Fibroblast of lung (primary cell): Measurements from ENCODE around the gene COL27A1. TPM values are rescaled to one million over a fixed set of nuclear protein-coding genes. Genes with fewer than 3 reads are reported as not detected.

Experiments
- DNase-seq, 2 donors: peaks; one replicate each; pipeline versions ENCODE4 v3.0.0 to v3.0.0-alpha.2; 2010; ENCODE audit warnings: low read depth in 2 of 2
- H2AFZ ChIP-seq: 2 replicates; pipeline ENCODE4 v1.5.1; 2012; ENCODE audit warnings: low read length, control low read depth, inconsistent platforms
- H3K27ac ChIP-seq: 2 replicates; pipeline ENCODE4 v1.5.1; 2011; ENCODE audit warnings: low read length, control low read depth; ENCODE audit not compliant: insufficient read depth
- H3K27me3 ChIP-seq: 2 replicates; pipeline ENCODE4 v1.5.1; 2011; ENCODE audit warnings: mild to moderate bottlenecking, low read length; ENCODE audit not compliant: control insufficient read depth, insufficient read depth
- H3K36me3 ChIP-seq: 2 replicates; pipeline ENCODE4 v1.5.1; 2011; ENCODE audit warnings: low read length; ENCODE audit not compliant: control insufficient read depth, insufficient read depth
- H3K4me1 ChIP-seq: 2 replicates; pipeline ENCODE4 v1.5.1; 2011; ENCODE audit warnings: low read length; ENCODE audit not compliant: control insufficient read depth, insufficient read depth; ENCODE audit errors: extremely low read depth
- H3K4me2 ChIP-seq: 2 replicates; pipeline ENCODE4 v1.5.1; 2011; ENCODE audit warnings: low read length, control low read depth; ENCODE audit not compliant: insufficient read depth; ENCODE audit errors: extremely low read depth
- H3K4me3 ChIP-seq, 4 experiments: fragments of 200-600 bp in 1 of 4; sonication (generic) in 1 of 4; replicated peaks in 1 of 4; 2 replicates each; pipeline ENCODE4 v1.5.1; 2011 to 2016; ENCODE audit warnings: low read length in 4 of 4, low read depth in 3 of 4, mild to moderate bottlenecking in 3 of 4, control low read depth in 2 of 4, inconsistent platforms in 1 of 4, mixed read lengths in 1 of 4; ENCODE audit not compliant: insufficient read depth in 1 of 4; ENCODE audit errors: control extremely low read depth in 1 of 4
- H3K79me2 ChIP-seq: 2 replicates; pipeline ENCODE4 v1.5.1; 2012; ENCODE audit warnings: mild to moderate bottlenecking, low read length, inconsistent platforms; ENCODE audit not compliant: control insufficient read depth, insufficient read depth
- H3K9ac ChIP-seq: 2 replicates; pipeline ENCODE4 v1.5.1; 2011; ENCODE audit warnings: mild to moderate bottlenecking, low read length, control low read depth; ENCODE audit not compliant: insufficient read depth
- H3K9me3 ChIP-seq: 2 replicates; pipeline ENCODE4 v1.5.1; 2012; ENCODE audit warnings: low read depth, low read length; ENCODE audit not compliant: control insufficient read depth, insufficient read depth
- H4K20me1 ChIP-seq: 2 replicates; pipeline ENCODE4 v1.5.1; 2011; ENCODE audit warnings: low read length; ENCODE audit not compliant: control insufficient read depth, insufficient read depth; ENCODE audit errors: extremely low read depth
- CTCF ChIP-seq, 2 donors: IDR thresholded peaks in 1 of 2; conservative IDR thresholded peaks in 1 of 2; 1 replicate in 1 of 2; 2 replicates in 1 of 2; pipeline ENCODE4 v1.5.1; 2011 to 2012; ENCODE audit warnings: low read length in 2 of 2, control low read depth in 1 of 2, inconsistent platforms in 1 of 2, low read depth in 1 of 2, mild to moderate bottlenecking in 1 of 2
- EZH2 ChIP-seq: IDR thresholded peaks from 2 replicates; pipeline ENCODE4 v1.5.1; 2012; ENCODE audit warnings: low read length, control low read depth, mild to moderate bottlenecking; ENCODE audit errors: missing control alignments
- polyA plus RNA-seq, 2 donors: library from polyadenylated mRNA; depleted of rRNA in 1 of 2; stranded (reverse) in 1 of 2; unstranded in 1 of 2; fragments of >200 nt; gene quantifications; 2 replicates each; pipeline ENCODE4 v1.2.1, GENCODE V29; 2011 to 2012; ENCODE audit warnings: missing spikeins in 1 of 2
- total RNA-seq: library from RNA; depleted of rRNA; stranded (reverse); fragments of >200 nt; gene quantifications from 2 replicates; pipeline ENCODE4 v1.2.1, GENCODE V29; 2014

COL27A1 gene
- total and polyA plus RNA-seq, 2 donors (not counting 1 experiment from before 2014, with no cell fraction given), result 2.4 to 5.4 TPM

- no peak overlapping the region for H3K9ac ChIP-seq
- H3K36me3 ChIP-seq, result no peaks in the 10 kb centered on the region
- H3K4me1 ChIP-seq, result no peaks in the 10 kb centered on the region
- no peak overlapping the region for H3K4me2 ChIP-seq
- H4K20me1 ChIP-seq, result no peaks in the 10 kb centered on the region
- H3K27ac ChIP-seq, result no peak overlapping the region
- no peaks in the 10 kb centered on the region for H3K79me2 ChIP-seq
- H3K27me3 ChIP-seq, result peaks cover 30% of the 10 kb centered on the region
- DNase-seq, result no peak
- H3K9me3 ChIP-seq, result no peaks in the 10 kb centered on the region
- no peak for TF ChIP-seq EZH2
- TF ChIP-seq CTCF (conservative IDR thresholded peaks at IDR 0.05 in 1 of 2, IDR thresholded peaks at IDR 0.05 in 1 of 2; ENCODE audit: low read depth in 1 of 2, low read length in 2 of 2), result no peak
- H2AFZ ChIP-seq, result no peak overlapping the region
- no peak overlapping the region for H3K4me3 ChIP-seq
These were observed 22.8 kb upstream of the COL27A1 start for GRCh38 chr9:114132550-114132918.

- DNase-seq, result no peak
- no peak overlapping the region for H3K4me3 ChIP-seq
These were observed 20.4 kb upstream of the COL27A1 start for GRCh38 chr9:114134827-114135396.

GRCh38 chr9:114137831-114138230 lies 17.5 kb upstream of the COL27A1 start:
- H3K4me2 ChIP-seq, result no peak overlapping the region
- H3K27me3 ChIP-seq, result peaks cover 56% of the 10 kb centered on the region

More at GRCh38 chr9:114134827-114135396, 20.4 kb upstream of the COL27A1 start:
- Histone ChIP-seq H3K27me3 (peaks cover 46% of the 10 kb centered on the region), H3K79me2 (no peaks in the 10 kb centered on the region), H3K9ac (no peak overlapping the region), H3K4me2 (no peak overlapping the region), H3K4me1 (no peaks in the 10 kb centered on the region), H2AFZ (no peak overlapping the region), H3K9me3 (no peaks in the 10 kb centered on the region), H3K27ac (no peak overlapping the region), H3K36me3 (no peaks in the 10 kb centered on the region), H4K20me1 (no peaks in the 10 kb centered on the region)
- no peak for TF ChIP-seq EZH2
- TF ChIP-seq CTCF (conservative IDR thresholded peaks at IDR 0.05 in 1 of 2, IDR thresholded peaks at IDR 0.05 in 1 of 2; ENCODE audit: low read depth in 1 of 2, low read length in 2 of 2), result no peak

More at GRCh38 chr9:114137831-114138230, 17.5 kb upstream of the COL27A1 start:
- Histone ChIP-seq H3K79me2 (no peaks in the 10 kb centered on the region), H3K4me3 (no peak overlapping the region), H3K9ac (no peak overlapping the region), H2AFZ (no peak overlapping the region), H4K20me1 (no peaks in the 10 kb centered on the region), H3K9me3 (no peaks in the 10 kb centered on the region), H3K36me3 (no peaks in the 10 kb centered on the region), H3K27ac (no peak overlapping the region), H3K4me1 (no peaks in the 10 kb centered on the region)
- DNase-seq, result no peak
- TF ChIP-seq CTCF (conservative IDR thresholded peaks at IDR 0.05 in 1 of 2, IDR thresholded peaks at IDR 0.05 in 1 of 2; ENCODE audit: low read depth in 1 of 2, low read length in 2 of 2) (no peak), EZH2 (no peak)
